ENCODE data around the gene EFCAB3. TPM values are rescaled to one million over a fixed set of nuclear protein-coding genes. Genes with fewer than 3 reads are reported as not detected.
A peak's percentile ranks its signal among the peaks of the same experiment; 100 is the strongest.
"Not testable (repeated sequence)": the region's sequence is repeated elsewhere in the genome, so short reads cannot be mapped to it uniquely, and the experiment has no call there.

The EFCAB3 gene
- total RNA-seq, 2 experiments from 2014 or later, result not detected

DNA sequence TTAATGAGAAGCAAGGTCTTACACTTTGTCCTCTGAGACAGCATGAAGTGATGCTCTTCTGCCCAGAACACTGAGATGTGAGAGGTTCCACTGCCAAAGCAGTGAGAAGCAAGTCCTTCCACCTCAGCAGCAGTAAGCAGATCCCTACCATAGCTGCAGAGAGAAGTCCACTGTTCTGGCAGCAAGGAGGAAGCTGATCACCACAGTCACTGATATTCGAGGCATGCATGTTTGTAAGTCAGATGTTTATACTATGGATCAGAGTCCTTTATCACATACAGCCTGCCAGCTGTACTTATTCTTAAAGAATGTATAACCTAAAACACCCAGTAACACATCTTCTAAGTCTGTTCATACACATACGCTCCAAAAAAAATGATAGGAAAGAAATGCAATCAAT is 25.1 kb downstream of the EFCAB3 start:
- Histone ChIP-seq H4K20me1 (ENCODE audit: insufficient read depth, low read length) (no peaks in the 10 kb centered on the region), H3K9me3 (ENCODE audit: low read length) (no peaks in the 10 kb centered on the region), H3K27ac (ENCODE audit: low read depth, low read length, poor library complexity, severe bottlenecking) (no peak overlapping the region), H3K4me1 (ENCODE audit: insufficient read depth, low read length, poor library complexity, severe bottlenecking) (no peaks in the 10 kb centered on the region), H3K79me2 (ENCODE audit: insufficient read depth, low read depth, low read length) (no peaks in the 10 kb centered on the region), H3K9me2 (ENCODE audit: insufficient read depth, low read length) (no peaks in the 10 kb centered on the region), H3K4me2 (ENCODE audit: low read length) (no peak overlapping the region), H3K36me3 (ENCODE audit: insufficient read depth, low read length) (no peaks in the 10 kb centered on the region), H3K4me3 (ENCODE audit: low read depth, low read length, poor library complexity, severe bottlenecking) (no peak overlapping the region), H2AFZ (ENCODE audit: low read length) (no peak overlapping the region)
- no peak for DNase-seq (ENCODE audit: low spot score)
- CTCF ChIA-PET (ENCODE audit: unreplicated experiment), result no interaction called here
- intact Hi-C loops (cut with micrococcal nuclease; ENCODE audit: unreplicated experiment), result no loop called here
- POLR2A ChIA-PET, result interaction anchor here (0.6 kb wide), 1 partner anchor 54 kb away, joined by 3 read pairs; no protein-coding TSS in a partner anchor
- no TSS peak for BruUV-seq (replicated peaks)
- TF ChIP-seq, protein P1, sequence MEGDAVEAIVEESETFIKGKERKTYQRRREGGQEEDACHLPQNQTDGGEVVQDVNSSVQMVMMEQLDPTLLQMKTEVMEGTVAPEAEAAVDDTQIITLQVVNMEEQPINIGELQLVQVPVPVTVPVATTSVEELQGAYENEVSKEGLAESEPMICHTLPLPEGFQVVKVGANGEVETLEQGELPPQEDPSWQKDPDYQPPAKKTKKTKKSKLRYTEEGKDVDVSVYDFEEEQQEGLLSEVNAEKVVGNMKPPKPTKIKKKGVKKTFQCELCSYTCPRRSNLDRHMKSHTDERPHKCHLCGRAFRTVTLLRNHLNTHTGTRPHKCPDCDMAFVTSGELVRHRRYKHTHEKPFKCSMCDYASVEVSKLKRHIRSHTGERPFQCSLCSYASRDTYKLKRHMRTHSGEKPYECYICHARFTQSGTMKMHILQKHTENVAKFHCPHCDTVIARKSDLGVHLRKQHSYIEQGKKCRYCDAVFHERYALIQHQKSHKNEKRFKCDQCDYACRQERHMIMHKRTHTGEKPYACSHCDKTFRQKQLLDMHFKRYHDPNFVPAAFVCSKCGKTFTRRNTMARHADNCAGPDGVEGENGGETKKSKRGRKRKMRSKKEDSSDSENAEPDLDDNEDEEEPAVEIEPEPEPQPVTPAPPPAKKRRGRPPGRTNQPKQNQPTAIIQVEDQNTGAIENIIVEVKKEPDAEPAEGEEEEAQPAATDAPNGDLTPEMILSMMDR (conservative IDR thresholded peaks at IDR 0.05; ENCODE audit: low read length), result no peak
- TF ChIP-seq EZH2phosphoT487 (IDR thresholded peaks at IDR 0.05; ENCODE audit: borderline replicate concordance, low read depth, low read length), result no peak

DNA sequence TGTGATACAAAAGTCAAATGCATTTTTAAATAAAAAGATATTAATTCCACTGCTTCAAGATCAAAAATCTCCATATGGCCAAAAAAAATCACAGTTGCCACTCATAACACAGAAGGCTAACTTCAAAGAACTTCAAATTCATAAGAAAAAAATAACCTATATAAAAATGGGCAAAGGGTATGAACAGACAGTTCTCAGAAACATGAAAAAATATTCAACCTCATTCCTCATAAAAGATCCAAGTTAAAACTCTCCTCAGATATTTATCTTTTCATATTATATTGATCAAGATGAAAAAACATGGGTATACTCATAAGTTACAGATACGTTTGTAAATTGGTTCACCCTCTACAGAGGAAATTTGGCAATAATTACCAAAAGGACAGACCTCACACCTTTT is 32.7 kb downstream of the EFCAB3 start:
- H4K20me1 ChIP-seq (ENCODE audit: insufficient read depth, low read length); H2AFZ ChIP-seq (ENCODE audit: low read length); POLR2A ChIA-PET; DNase-seq (ENCODE audit: low spot score); H3K4me1 ChIP-seq (ENCODE audit: insufficient read depth, low read length, poor library complexity, severe bottlenecking); H3K27ac ChIP-seq (ENCODE audit: low read depth, low read length, poor library complexity, severe bottlenecking); H3K4me3 ChIP-seq (ENCODE audit: low read depth, low read length, poor library complexity, severe bottlenecking); H3K9me3 ChIP-seq (ENCODE audit: low read length); H3K79me2 ChIP-seq (ENCODE audit: insufficient read depth, low read depth, low read length); intact Hi-C loops (cut with micrococcal nuclease; ENCODE audit: unreplicated experiment); BruUV-seq (replicated peaks); CTCF ChIA-PET (ENCODE audit: unreplicated experiment); H3K4me2 ChIP-seq (ENCODE audit: low read length); H3K9me2 ChIP-seq (ENCODE audit: insufficient read depth, low read length); H3K36me3 ChIP-seq (ENCODE audit: insufficient read depth, low read length): not testable (repeated sequence)

DNA sequence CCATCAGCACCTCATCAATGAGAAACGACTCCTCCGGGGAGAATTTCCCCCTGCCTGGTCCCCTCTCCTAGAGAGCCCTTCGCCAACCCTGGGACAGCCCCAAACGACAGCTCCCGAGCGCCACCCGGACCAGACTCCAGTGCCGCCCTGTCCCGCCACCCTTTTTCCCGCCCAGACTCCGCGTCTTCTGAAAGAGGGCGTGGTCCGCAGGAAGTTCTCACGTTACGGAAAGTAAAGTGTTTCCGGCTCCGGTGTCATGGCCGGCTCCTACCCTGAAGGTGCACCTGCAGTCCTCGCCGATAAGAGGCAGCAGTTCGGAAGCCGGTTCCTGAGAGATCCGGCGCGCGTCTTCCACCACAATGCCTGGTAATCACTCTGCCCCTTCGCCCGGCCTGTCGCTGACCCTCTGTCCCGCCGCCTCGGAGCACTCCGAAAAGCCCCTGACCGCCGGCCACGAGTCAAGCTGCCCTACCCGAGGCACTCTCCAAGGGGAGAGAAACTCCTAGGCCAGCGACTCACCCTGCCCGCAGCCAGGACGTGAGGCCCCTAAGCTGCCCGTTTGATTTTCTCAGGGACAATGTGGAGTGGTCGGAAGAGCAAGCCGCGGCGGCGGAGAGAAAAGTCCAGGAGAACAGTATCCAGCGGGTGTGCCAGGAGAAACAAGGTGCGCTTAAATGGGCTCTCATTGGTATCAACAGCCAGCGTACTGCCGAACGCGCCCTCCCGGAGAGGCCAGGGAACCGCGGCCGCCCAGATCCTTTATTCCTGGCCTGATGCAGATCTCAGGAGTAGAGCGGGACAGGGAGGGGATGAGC is 43.5 kb downstream of the EFCAB3 start, which contains the start of gene METTL2A:
METTL2A (plus strand) TSS at position 251 of the 815 bp plus-strand sequence; CDS start at position 257, 6 bp downstream.
- Histone ChIP-seq H2AFZ (ENCODE audit: low read length) (peak within 1 kb of the TSS; percentile 95), H3K79me2 (ENCODE audit: insufficient read depth, low read depth, low read length) (peaks cover 18% of the 10 kb centered on the region), H3K4me3 (ENCODE audit: low read depth, low read length, poor library complexity, severe bottlenecking) (peak within 1 kb of the TSS; percentile 74), H3K4me2 (ENCODE audit: low read length) (peak within 1 kb of the TSS; percentile 96), H3K27ac (ENCODE audit: low read depth, low read length, poor library complexity, severe bottlenecking) (peak within 1 kb of the TSS; percentile 66), H3K36me3 (ENCODE audit: insufficient read depth, low read length) (peaks cover 20% of the 10 kb centered on the region)
- H3K9me3 ChIP-seq (ENCODE audit: low read length); BruUV-seq (replicated peaks); H3K4me1 ChIP-seq (ENCODE audit: insufficient read depth, low read length, poor library complexity, severe bottlenecking); CTCF ChIA-PET (ENCODE audit: unreplicated experiment); H4K20me1 ChIP-seq (ENCODE audit: insufficient read depth, low read length); H3K9me2 ChIP-seq (ENCODE audit: insufficient read depth, low read length): not testable (repeated sequence)
- POLR2A ChIA-PET, result interaction anchor here (0.6 to 1.4 kb wide), 3 partner anchors 32 to 171 kb away, joined by 3 read pairs; no protein-coding TSS in a partner anchor
- intact Hi-C loops (cut with micrococcal nuclease; ENCODE audit: unreplicated experiment), result loop anchor here (2.0 to 5.0 kb wide), 3 partner anchors 29 to 543 kb away; partner anchors contain the start of genes TANC2 and TLK2
- TF ChIP-seq, protein P1 (conservative IDR thresholded peaks at IDR 0.05; ENCODE audit: low read length), result peak; percentile 62
- DNase-seq (ENCODE audit: low spot score), result peak; percentile 95

DNA sequence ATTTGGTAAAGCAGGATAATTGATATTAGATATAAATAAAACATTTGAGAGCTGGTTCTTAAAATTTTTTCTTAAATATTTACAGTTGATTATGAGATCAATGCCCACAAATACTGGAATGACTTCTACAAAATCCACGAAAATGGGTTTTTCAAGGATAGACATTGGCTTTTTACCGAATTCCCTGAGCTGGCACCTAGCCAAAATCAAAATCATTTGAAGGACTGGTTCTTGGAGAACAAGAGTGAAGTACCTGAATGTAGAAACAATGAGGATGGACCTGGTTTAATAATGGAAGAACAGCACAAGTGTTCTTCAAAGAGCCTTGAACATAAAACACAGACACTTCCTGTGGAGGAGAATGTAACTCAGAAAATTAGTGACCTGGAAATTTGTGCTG is 45.9 kb downstream of the EFCAB3 start:
- Histone ChIP-seq H3K36me3 (ENCODE audit: insufficient read depth, low read length) (peaks cover 35% of the 10 kb centered on the region), H3K79me2 (ENCODE audit: insufficient read depth, low read depth, low read length) (peaks cover 18% of the 10 kb centered on the region), H3K4me2 (ENCODE audit: low read length) (0 out of 2 replicates have a peak overlapping the region, but pooled peaks have one; percentile 15)
- H3K4me1 ChIP-seq (ENCODE audit: insufficient read depth, low read length, poor library complexity, severe bottlenecking); H3K4me3 ChIP-seq (ENCODE audit: low read depth, low read length, poor library complexity, severe bottlenecking); CTCF ChIA-PET (ENCODE audit: unreplicated experiment); BruUV-seq (replicated peaks); DNase-seq (ENCODE audit: low spot score); POLR2A ChIA-PET; H4K20me1 ChIP-seq (ENCODE audit: insufficient read depth, low read length); intact Hi-C loops (cut with micrococcal nuclease; ENCODE audit: unreplicated experiment); H3K9me2 ChIP-seq (ENCODE audit: insufficient read depth, low read length); H3K9me3 ChIP-seq (ENCODE audit: low read length); H3K27ac ChIP-seq (ENCODE audit: low read depth, low read length, poor library complexity, severe bottlenecking); H2AFZ ChIP-seq (ENCODE audit: low read length): not testable (repeated sequence)

DNA sequence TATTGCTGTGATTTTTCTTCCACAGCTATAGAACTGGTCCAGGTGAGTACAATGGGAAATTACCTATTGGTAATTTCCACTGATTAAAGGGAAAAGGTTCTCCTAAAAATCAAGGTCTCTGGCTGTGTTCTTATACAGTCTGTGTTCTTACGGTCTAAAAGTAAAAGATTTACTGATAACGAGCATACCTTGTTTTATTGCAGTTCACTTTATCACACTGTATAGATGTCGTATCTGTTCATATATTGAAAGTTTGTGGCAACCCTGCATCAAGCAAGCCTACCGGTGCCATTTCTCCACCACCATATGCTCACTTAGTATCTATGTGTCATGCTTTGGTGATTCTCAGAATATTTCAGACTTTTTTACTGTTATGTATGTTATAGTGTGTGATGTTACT is 54.9 kb downstream of the EFCAB3 start:
- H4K20me1 ChIP-seq (ENCODE audit: insufficient read depth, low read length); DNase-seq (ENCODE audit: low spot score); H3K9me3 ChIP-seq (ENCODE audit: low read length); CTCF ChIA-PET (ENCODE audit: unreplicated experiment); H3K4me2 ChIP-seq (ENCODE audit: low read length); intact Hi-C loops (cut with micrococcal nuclease; ENCODE audit: unreplicated experiment); H3K79me2 ChIP-seq (ENCODE audit: insufficient read depth, low read depth, low read length); POLR2A ChIA-PET; H2AFZ ChIP-seq (ENCODE audit: low read length); H3K27ac ChIP-seq (ENCODE audit: low read depth, low read length, poor library complexity, severe bottlenecking); H3K4me1 ChIP-seq (ENCODE audit: insufficient read depth, low read length, poor library complexity, severe bottlenecking); H3K4me3 ChIP-seq (ENCODE audit: low read depth, low read length, poor library complexity, severe bottlenecking); H3K9me2 ChIP-seq (ENCODE audit: insufficient read depth, low read length); BruUV-seq (replicated peaks): not testable (repeated sequence)
- peaks cover 55% of the 10 kb centered on the region for H3K36me3 ChIP-seq (ENCODE audit: insufficient read depth, low read length)
